Fibroblast of villous mesenchyme (primary cell): Measurements from ENCODE around the gene CASP8AP2. TPM values are rescaled to one million over a fixed set of nuclear protein-coding genes. Genes with fewer than 3 reads are reported as not detected.
"Not testable (repeated sequence)": the region's sequence is repeated elsewhere in the genome, so short reads cannot be mapped to it uniquely, and the experiment has no call there.

Experiments
- DNase-seq: peaks from one replicate; pipeline ENCODE4 v3.0.0-alpha.2; 2010; ENCODE audit warnings: low read depth
- H3K4me3 ChIP-seq: 2 replicates; pipeline ENCODE4 v1.5.1; 2011; ENCODE audit warnings: low read depth, mild to moderate bottlenecking, low read length
- CTCF ChIP-seq: IDR thresholded peaks from 2 replicates; pipeline ENCODE4 v1.5.1; 2012; ENCODE audit warnings: low read depth, mild to moderate bottlenecking, low read length; ENCODE audit not compliant: insufficient read depth
- total RNA-seq: library from RNA; depleted of rRNA; stranded (reverse); fragments of >200 nt; gene quantifications from 2 replicates; pipeline ENCODE4 v1.2.3, GENCODE V29; 2012

Gene CASP8AP2
- total RNA-seq, 1 donor, result 18.1 TPM

GRCh38 chr6:89799756-89800155, 29.9 kb upstream of the CASP8AP2 start:
- TF ChIP-seq CTCF, result no peak
- no peak overlapping the region for H3K4me3 ChIP-seq
- DNase-seq, result no peak

GRCh38 chr6:89803271-89803670, 26.4 kb upstream of the CASP8AP2 start:
- DNase-seq, result no peak
- H3K4me3 ChIP-seq, result no peak overlapping the region
- TF ChIP-seq CTCF, result no peak

GRCh38 chr6:89805814-89806371, 23.8 kb upstream of the CASP8AP2 start:
- H3K4me3 ChIP-seq, result no peak overlapping the region
- no peak for DNase-seq
- no peak for TF ChIP-seq CTCF

GRCh38 chr6:89807581-89807980, 22.1 kb upstream of the CASP8AP2 start:
- no peak for DNase-seq
- TF ChIP-seq CTCF, result no peak
- H3K4me3 ChIP-seq, result no peak overlapping the region

- H3K4me3 ChIP-seq, DNase-seq: not testable (repeated sequence)
These were observed 16.3 kb upstream of the CASP8AP2 start for GRCh38 chr6:89813422-89813821.

- H3K4me3 ChIP-seq, result no peak overlapping the region
- TF ChIP-seq CTCF, result no peak
- no peak for DNase-seq
These were observed 12.2 kb upstream of the CASP8AP2 start for GRCh38 chr6:89817481-89817880.

- peak; percentile 48 for DNase-seq
- TF ChIP-seq CTCF, result no peak
- peak overlapping the region; percentile 89 for H3K4me3 ChIP-seq
These were observed 10.7 kb upstream of the CASP8AP2 start for GRCh38 chr6:89818977-89819335.
